Stimulated activated CD8-positive, alpha-beta memory T cell treated with anti-CD3 and anti-CD28 coated beads, Interleukin-12 subunit alpha, Interleukin-12 subunit beta, amount 100 ng/mL, for 24 hours (primary cell): ENCODE results near the gene HOXA6.

Experiments used
- DNase-seq: peaks from one replicate; pipeline ENCODE4 v3.0.0-alpha.2; 2020; ENCODE audit errors: extremely low read depth

The HOXA6 gene

GRCh38 chr7:27151341-27151930 lies 3.9 kb upstream of the HOXA6 start:
- no peak for DNase-seq

GRCh38 chr7:27150568-27151340 lies 3.2 kb upstream of the HOXA6 start:
- no peak for DNase-seq

- no peak for DNase-seq
These were observed 2.4 kb upstream of the HOXA6 start for GRCh38 chr7:27149842-27150567.

GRCh38 chr7:27148756-27149641 lies 1.4 kb upstream of the HOXA6 start:
- no peak for DNase-seq

- no peak for DNase-seq
These were observed 619 bp upstream of the HOXA6 start for GRCh38 chr7:27148031-27148755.

- DNase-seq: no peak
These were observed 929 bp downstream of the HOXA6 start for GRCh38 chr7:27146491-27147198.

- DNase-seq: no peak
These were observed 1.6 kb downstream of the HOXA6 start for GRCh38 chr7:27145914-27146412.

- no peak for DNase-seq
These were observed 2.2 kb downstream of the HOXA6 start for GRCh38 chr7:27145165-27145913.

GRCh38 chr7:27144781-27145164 lies 2.8 kb downstream of the HOXA6 start:
- no peak for DNase-seq

- no peak for DNase-seq
These were observed 3.4 kb downstream of the HOXA6 start for GRCh38 chr7:27143950-27144780.

GRCh38 chr7:27143023-27143949 lies 4.3 kb downstream of the HOXA6 start, which contains the start of gene HOXA5:
Gene HOXA5 (minus strand): TSS chr7:27143681. CDS start chr7:27143607, 74 bp downstream.
- DNase-seq: no peak

GRCh38 chr7:27142580-27143022 lies 5.0 kb downstream of the HOXA6 start:
- DNase-seq: no peak

- no peak for DNase-seq
These were observed 5.5 kb downstream of the HOXA6 start for GRCh38 chr7:27141923-27142579.

- DNase-seq: no peak
These were observed 6.2 kb downstream of the HOXA6 start for GRCh38 chr7:27141137-27141922.

GRCh38 chr7:27140126-27140857 lies 7.3 kb downstream of the HOXA6 start:
- DNase-seq: no peak
